Activated naive CD4-positive, alpha-beta T cell treated with anti-CD3 and anti-CD28 coated beads, Interleukin-2, amount 50 U/mL, for 24 hours (primary cell): ENCODE data around the gene DVL2.
A peak's percentile ranks its signal among the peaks of the same experiment; 100 is the strongest.
"Not testable (repeated sequence)": the region's sequence is repeated elsewhere in the genome, so short reads cannot be mapped to it uniquely, and the experiment has no call there.

Experiments
- H3K27ac Mint-ChIP-seq: one replicate; pipeline ENCODE4 v1.8.0; 2021; ENCODE audit warnings: mild to moderate bottlenecking, mixed read lengths
- H3K27me3 Mint-ChIP-seq: one replicate; pipeline ENCODE4 v1.8.0; 2021; ENCODE audit warnings: mixed read lengths
- H3K36me3 Mint-ChIP-seq: one replicate; pipeline ENCODE4 v1.8.0; 2021; ENCODE audit warnings: mixed read lengths
- H3K4me1 Mint-ChIP-seq: one replicate; pipeline ENCODE4 v1.8.0; 2021; ENCODE audit warnings: mixed read lengths
- H3K4me3 Mint-ChIP-seq: one replicate; pipeline ENCODE4 v1.8.0; 2021; ENCODE audit warnings: mild to moderate bottlenecking, mixed read lengths
- H3K9me3 Mint-ChIP-seq: one replicate; pipeline ENCODE4 v1.8.0; 2021; ENCODE audit warnings: mixed read lengths

DVL2 gene

GRCh38 chr17:7243838-7244237 lies 9.5 kb upstream of the DVL2 start:
- H3K9me3 Mint-ChIP-seq, H3K27me3 Mint-ChIP-seq, H3K36me3 Mint-ChIP-seq, H3K27ac Mint-ChIP-seq, H3K4me3 Mint-ChIP-seq: not testable (repeated sequence)
- H3K4me1 Mint-ChIP-seq, result peaks cover 45% of the 10 kb centered on the region

DNA sequence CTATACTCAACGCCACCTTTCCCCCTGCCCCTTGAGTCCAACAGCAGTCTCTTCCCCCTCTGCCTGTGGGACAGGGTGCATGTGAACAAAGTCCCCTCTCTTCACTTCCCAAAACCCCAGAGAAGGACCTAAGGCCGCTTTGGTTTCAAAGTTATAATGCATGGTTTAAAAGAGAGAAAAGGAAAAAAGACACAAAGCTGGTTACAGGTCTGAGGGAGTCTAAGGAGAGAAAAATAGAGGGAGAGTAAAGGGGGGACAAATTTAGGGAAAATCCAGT lies 9.1 kb upstream of the DVL2 start:
- Mint-ChIP-seq H3K36me3 (peaks cover 9% of the 10 kb centered on the region), H3K27me3 (no peaks in the 10 kb centered on the region), H3K4me3 (peak overlapping the region; percentile 90), H3K4me1 (peaks cover 41% of the 10 kb centered on the region), H3K9me3 (no peaks in the 10 kb centered on the region), H3K27ac (peak overlapping the region; percentile 95)

DNA sequence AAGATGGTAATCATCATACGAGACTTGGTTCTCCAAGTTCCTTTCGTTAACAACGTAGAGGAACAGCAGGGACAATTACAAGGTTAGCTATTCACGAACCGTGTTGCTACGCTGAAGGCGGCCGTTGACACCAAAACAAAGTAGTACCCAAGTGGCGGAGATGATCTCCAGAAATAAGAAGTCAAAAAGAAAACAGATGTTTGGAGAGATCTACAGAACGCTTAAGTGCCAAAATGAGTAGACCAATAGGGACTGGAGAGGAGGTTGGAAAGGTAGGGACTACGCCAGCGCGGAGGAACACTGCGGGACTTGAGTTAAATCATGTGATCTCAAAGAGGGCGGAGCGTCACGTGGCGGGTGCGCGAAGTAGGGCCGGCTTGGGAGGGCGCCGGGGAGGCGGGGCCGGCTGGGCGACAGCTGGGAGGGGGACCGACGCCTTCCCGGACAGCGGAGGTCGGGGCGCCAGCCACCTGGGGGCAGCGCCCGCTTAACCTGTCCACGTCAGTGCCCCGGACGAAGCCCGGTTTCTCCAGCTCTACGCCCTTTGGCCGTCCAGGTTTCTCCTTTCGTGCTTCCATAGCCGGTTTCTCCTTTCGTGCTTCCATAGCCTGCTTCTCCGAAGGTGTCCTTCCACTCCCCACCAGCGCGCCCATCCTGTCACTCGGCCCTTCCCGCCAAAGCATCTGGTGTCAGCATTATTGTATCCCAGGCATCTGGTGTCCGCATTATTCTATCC lies 8.6 kb upstream of the DVL2 start:
- no peaks in the 10 kb centered on the region for H3K27me3 Mint-ChIP-seq
- peaks cover 40% of the 10 kb centered on the region for H3K4me1 Mint-ChIP-seq
- peak overlapping the region; percentile 98 for H3K27ac Mint-ChIP-seq
- peak overlapping the region; percentile 90 for H3K4me3 Mint-ChIP-seq
- H3K9me3 Mint-ChIP-seq, result no peaks in the 10 kb centered on the region
- H3K36me3 Mint-ChIP-seq, result peaks cover 9% of the 10 kb centered on the region

DNA sequence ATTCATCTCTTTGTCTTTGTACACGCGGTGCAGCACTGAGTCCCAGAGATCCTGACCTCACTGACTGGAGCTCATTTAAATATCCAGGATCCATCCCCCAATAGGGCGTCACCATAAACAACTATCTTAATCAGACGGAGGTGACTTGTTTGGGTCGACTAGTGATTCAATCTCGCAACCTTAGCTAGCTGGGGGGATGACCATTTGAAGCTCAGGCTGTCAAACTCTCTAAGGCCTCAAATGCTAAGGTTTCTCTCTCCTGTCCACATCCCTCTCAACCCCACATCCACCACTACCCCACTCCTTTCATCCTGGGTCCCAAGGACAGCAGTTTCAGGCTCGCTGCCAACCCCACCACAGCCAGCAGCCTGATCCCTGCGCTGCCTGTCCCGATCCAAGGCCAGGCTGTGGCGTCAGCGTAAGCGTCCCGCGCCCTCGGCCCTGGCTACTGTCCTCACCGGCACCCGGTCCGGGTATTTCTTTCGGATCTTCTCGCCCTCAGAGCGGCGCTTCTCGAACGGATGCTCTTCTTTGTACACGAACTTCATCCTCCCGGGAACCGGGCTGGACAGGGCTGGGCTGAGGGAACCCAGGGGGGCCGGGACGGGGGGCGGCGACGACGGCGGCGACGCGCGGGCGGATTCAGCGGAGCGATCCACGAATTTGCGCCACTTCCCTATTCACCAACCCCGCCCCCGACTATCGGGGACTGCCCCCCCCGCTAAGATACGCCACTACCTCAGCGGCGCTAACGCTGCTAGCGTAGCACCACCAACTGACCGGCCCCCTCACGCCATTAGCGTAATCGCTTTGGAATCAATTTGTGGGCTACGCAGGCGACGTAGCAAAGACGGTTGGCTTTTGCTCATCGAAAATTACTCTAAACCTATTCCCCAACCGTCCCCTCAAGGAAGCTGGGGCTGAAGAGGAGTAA lies 7.7 kb upstream of the DVL2 start, which contains the start of gene GABARAP:
GABARAP (minus strand) TSS at position 667 of the 934 bp plus-strand sequence; CDS start at position 548, 119 bp downstream.
- peaks cover 43% of the 10 kb centered on the region for H3K4me1 Mint-ChIP-seq

GRCh38 chr17:7241090-7241733 lies 6.9 kb upstream of the DVL2 start:
- peaks cover 43% of the 10 kb centered on the region for H3K4me1 Mint-ChIP-seq

More for the DNA sequence above, 7.7 kb upstream of the DVL2 start, which contains the start of gene GABARAP:
- Mint-ChIP-seq H3K4me3 (peak within 1 kb of the TSS; percentile 90), H3K27me3 (no peaks in the 10 kb centered on the region), H3K9me3 (no peaks in the 10 kb centered on the region), H3K36me3 (peaks cover 10% of the 10 kb centered on the region), H3K27ac (peak within 1 kb of the TSS; percentile 98)

GRCh38 chr17:7240375-7240774 lies 6.1 kb upstream of the DVL2 start:
- H3K9me3 Mint-ChIP-seq, result no peaks in the 10 kb centered on the region
- peak overlapping the region; percentile 90 for H3K4me3 Mint-ChIP-seq
- H3K36me3 Mint-ChIP-seq, result peaks cover 10% of the 10 kb centered on the region
- H3K4me1 Mint-ChIP-seq, result peaks cover 51% of the 10 kb centered on the region
- peak overlapping the region; percentile 81 for H3K27ac Mint-ChIP-seq
- H3K27me3 Mint-ChIP-seq, result no peaks in the 10 kb centered on the region

More at GRCh38 chr17:7241090-7241733, 6.9 kb upstream of the DVL2 start:
- Mint-ChIP-seq H3K36me3 (peaks cover 10% of the 10 kb centered on the region), H3K27ac (peak overlapping the region; percentile 98), H3K9me3 (no peaks in the 10 kb centered on the region), H3K27me3 (no peaks in the 10 kb centered on the region), H3K4me3 (peak overlapping the region; percentile 90)

DNA sequence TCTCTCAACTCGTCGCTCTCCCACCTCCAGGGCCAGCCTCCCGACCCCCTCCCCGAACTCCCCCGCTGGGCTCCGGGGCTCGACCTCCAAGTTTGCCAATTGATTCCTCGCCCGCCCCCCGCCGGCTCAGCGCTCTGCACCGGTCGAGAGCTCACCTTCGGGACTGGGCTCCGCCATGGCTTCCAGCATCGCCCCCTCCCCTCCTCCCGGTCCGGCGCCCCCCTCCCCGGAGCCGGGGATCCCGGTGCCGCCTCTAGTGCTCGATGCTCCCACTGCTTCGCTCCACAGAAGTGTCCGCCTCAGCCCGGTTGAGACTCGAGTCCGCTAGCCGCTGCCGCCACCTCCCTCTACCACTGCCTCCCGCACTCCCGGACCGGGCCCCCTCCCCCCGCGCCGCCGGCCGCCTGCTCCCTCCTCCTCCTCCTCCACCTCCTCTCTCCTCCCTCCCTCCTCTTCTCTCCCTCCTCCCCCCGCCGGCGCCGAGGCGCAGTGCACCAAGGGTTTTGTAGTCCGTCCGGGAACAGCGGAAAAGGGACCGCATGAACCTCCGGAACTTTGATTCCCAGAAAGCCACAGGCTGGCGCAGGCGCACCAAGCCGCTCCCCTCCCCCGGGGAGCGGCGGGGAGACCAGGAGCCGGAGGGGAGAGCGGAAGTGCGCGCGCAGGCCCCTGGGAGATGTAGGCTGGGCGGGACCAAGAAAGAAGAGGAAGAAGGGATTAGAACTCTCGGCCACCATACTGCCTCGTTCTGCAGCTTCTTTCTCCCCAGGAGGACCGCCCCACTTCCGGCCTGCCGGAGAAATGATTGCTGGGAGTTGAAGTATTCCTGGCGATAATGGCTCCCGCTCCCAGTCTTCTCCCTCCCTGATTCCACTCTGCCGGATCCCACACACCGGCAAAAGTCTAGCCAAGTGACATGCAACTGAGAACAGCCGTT lies 5.0 kb upstream of the DVL2 start, which contains the start of gene PHF23:
PHF23 (minus strand) TSS at position 367 of the 937 bp plus-strand sequence; CDS start at position 189, 178 bp downstream.
- peak within 1 kb of the TSS; percentile 94 for H3K27ac Mint-ChIP-seq
- peaks cover 13% of the 10 kb centered on the region for H3K36me3 Mint-ChIP-seq
- no peaks in the 10 kb centered on the region for H3K9me3 Mint-ChIP-seq
- H3K4me1 Mint-ChIP-seq, result peaks cover 57% of the 10 kb centered on the region
- H3K4me3 Mint-ChIP-seq, result peak within 1 kb of the TSS; percentile 90
- H3K27me3 Mint-ChIP-seq, result no peaks in the 10 kb centered on the region

- H3K4me3 Mint-ChIP-seq, result peak overlapping the region; percentile 90
- H3K4me1 Mint-ChIP-seq, result peaks cover 60% of the 10 kb centered on the region
- H3K27me3 Mint-ChIP-seq, result no peaks in the 10 kb centered on the region
- H3K27ac Mint-ChIP-seq, result peak overlapping the region; percentile 94
- H3K9me3 Mint-ChIP-seq, result no peaks in the 10 kb centered on the region
- H3K36me3 Mint-ChIP-seq, result peaks cover 13% of the 10 kb centered on the region
These were observed 4.2 kb upstream of the DVL2 start for GRCh38 chr17:7238420-7239090.

DNA sequence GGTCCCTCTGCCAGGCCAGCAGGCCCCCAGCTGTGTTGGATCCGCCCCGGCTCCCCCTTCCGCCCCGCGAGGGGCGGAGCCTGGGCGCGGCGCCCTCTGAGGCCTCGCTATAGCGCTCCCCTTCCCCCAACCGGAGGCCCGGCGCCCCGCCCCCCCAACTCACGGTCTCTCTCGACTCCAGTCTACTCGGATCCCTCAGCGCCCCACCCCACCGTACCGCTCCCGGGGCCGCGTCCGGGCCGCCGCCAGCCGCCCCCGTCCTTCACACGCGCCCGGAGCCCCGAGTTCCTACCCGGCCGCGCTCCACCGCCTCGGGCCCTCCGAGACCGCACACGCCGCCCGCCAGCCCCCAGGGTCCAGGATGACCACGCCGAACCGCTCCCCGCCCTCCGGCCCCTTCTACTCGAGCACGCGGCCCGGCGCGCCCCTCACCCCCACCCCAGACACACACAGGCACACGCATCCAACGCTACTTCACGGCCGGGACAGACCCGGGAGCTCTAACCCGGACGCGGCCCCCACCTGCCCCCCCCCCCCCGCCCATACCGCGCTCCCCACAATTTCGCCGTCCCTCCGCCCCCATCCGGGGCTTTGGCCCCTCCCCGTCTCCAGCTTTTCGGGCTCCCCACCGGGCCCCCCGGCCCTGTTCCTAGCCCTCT lies 3.6 kb upstream of the DVL2 start:
- Mint-ChIP-seq H3K36me3 (peaks cover 10% of the 10 kb centered on the region), H3K4me3 (peak overlapping the region; percentile 90), H3K27ac (peak overlapping the region; percentile 30), H3K9me3 (no peaks in the 10 kb centered on the region), H3K4me1 (peaks cover 62% of the 10 kb centered on the region), H3K27me3 (no peaks in the 10 kb centered on the region)

DNA sequence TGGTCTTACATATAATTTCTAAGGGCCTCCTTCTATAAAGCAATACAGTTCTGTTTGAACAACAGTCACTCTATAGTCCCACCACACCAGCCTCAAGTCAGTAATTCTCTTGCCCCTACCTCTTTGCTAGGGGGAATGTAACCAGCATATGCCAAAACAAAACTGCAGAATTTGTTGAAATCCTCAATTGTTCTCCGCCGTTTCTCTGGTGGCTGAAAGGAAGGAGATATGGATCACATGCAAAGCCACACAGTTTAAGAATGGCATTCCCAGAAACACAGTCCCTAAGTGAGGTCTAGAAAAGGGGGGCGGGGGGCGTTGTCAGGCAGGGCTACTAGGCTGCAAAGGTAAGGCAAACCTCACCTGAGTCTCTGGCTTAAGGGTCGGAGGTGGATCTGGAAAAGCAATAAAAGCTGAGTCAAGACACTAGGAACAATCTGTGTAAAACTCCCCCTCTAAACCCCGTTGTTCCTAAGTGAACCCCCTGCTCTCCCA lies 3.0 kb upstream of the DVL2 start:
- peak overlapping the region; percentile 84 for H3K27ac Mint-ChIP-seq
- peaks cover 61% of the 10 kb centered on the region for H3K4me1 Mint-ChIP-seq
- no peaks in the 10 kb centered on the region for H3K9me3 Mint-ChIP-seq
- H3K27me3 Mint-ChIP-seq, result no peaks in the 10 kb centered on the region
- peak overlapping the region; percentile 90 for H3K4me3 Mint-ChIP-seq
- H3K36me3 Mint-ChIP-seq, result peaks cover 10% of the 10 kb centered on the region

- Mint-ChIP-seq H3K9me3 (no peaks in the 10 kb centered on the region), H3K4me3 (peak overlapping the region; percentile 90), H3K27ac (peak overlapping the region; percentile 84), H3K4me1 (peaks cover 62% of the 10 kb centered on the region), H3K36me3 (peaks cover 10% of the 10 kb centered on the region), H3K27me3 (no peaks in the 10 kb centered on the region)
These were observed 2.5 kb upstream of the DVL2 start for GRCh38 chr17:7236808-7237207.

- Mint-ChIP-seq H3K4me1 (peaks cover 55% of the 10 kb centered on the region), H3K36me3 (peaks cover 8% of the 10 kb centered on the region), H3K4me3 (peak overlapping the region; percentile 99), H3K27me3 (no peaks in the 10 kb centered on the region), H3K9me3 (no peaks in the 10 kb centered on the region), H3K27ac (peak overlapping the region; percentile 35)
These were observed 1.7 kb upstream of the DVL2 start for GRCh38 chr17:7235693-7236665.

DNA sequence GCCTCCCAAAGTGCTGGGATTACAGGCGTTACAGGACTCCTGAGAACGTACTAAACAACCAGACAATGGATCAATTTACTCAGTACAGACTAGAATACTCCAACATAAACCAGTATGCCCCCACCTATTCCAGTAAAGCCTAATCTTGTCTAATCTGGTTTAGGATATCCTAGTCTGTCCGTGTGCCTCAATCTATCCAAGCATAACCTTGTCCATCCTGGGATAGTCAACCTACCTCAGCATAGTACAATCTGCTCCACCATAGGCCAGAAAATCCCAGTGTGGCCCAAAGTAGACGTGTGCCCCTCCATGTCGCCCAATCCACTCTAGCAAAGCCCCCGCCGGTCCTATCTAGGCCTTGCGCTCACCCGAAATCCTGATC lies 625 bp downstream of the DVL2 start:
- Mint-ChIP-seq H3K36me3 (peaks cover 7% of the 10 kb centered on the region), H3K4me1 (peaks cover 49% of the 10 kb centered on the region), H3K4me3 (peak overlapping the region; percentile 99), H3K27ac (peak overlapping the region; percentile 96), H3K27me3 (no peaks in the 10 kb centered on the region), H3K9me3 (no peaks in the 10 kb centered on the region)
